ENCODE data around the gene GNB1. TPM values are rescaled to one million over a fixed set of nuclear protein-coding genes. Genes with fewer than 3 reads are reported as not detected.

Gene GNB1
- polyA plus RNA-seq, 2 donors = 43.3 to 66.1 TPM

GRCh38 chr1:1760715-1761114 lies 130.2 kb downstream of the GNB1 start:
- WGBS, 2 donors = 90 to 93% methylated on average over 10 of the region's 10 CpGs
- no peak overlapping the region for H3K27ac ChIP-seq (ENCODE audit: low read depth in 2 of 2, low read length in 1 of 2)

GRCh38 chr1:1760345-1760650 lies 130.6 kb downstream of the GNB1 start:
- WGBS, 2 donors = 95 to 96% methylated on average over 20 of the region's 20 CpGs
- peaks cover 0 to 22% of the 10 kb centered on the region in 2 donors for H3K4me1 ChIP-seq (ENCODE audit: control insufficient read depth in 2 of 2, insufficient read depth in 2 of 2, low read length in 1 of 2)

More at GRCh38 chr1:1760715-1761114, 130.2 kb downstream of the GNB1 start:
- peaks cover 2 to 62% of the 10 kb centered on the region in 2 donors for H3K36me3 ChIP-seq (ENCODE audit: control insufficient read depth in 2 of 2, insufficient read depth in 2 of 2, low read length in 1 of 2)
- no peak overlapping the region for H3K4me3 ChIP-seq (ENCODE audit: low read depth in 1 of 2, low read length in 2 of 2)
- peaks cover 0 to 22% of the 10 kb centered on the region in 2 donors for H3K4me1 ChIP-seq (ENCODE audit: control insufficient read depth in 2 of 2, insufficient read depth in 2 of 2, low read length in 1 of 2)
- H3K9me3 ChIP-seq (ENCODE audit: control insufficient read depth in 2 of 2, insufficient read depth in 1 of 2, low read depth in 1 of 2, low read length in 1 of 2) = no peaks in the 10 kb centered on the region
- no peaks in the 10 kb centered on the region for H3K27me3 ChIP-seq (ENCODE audit: control insufficient read depth in 1 of 2, insufficient read depth in 2 of 2, low read length in 2 of 2)

DNA sequence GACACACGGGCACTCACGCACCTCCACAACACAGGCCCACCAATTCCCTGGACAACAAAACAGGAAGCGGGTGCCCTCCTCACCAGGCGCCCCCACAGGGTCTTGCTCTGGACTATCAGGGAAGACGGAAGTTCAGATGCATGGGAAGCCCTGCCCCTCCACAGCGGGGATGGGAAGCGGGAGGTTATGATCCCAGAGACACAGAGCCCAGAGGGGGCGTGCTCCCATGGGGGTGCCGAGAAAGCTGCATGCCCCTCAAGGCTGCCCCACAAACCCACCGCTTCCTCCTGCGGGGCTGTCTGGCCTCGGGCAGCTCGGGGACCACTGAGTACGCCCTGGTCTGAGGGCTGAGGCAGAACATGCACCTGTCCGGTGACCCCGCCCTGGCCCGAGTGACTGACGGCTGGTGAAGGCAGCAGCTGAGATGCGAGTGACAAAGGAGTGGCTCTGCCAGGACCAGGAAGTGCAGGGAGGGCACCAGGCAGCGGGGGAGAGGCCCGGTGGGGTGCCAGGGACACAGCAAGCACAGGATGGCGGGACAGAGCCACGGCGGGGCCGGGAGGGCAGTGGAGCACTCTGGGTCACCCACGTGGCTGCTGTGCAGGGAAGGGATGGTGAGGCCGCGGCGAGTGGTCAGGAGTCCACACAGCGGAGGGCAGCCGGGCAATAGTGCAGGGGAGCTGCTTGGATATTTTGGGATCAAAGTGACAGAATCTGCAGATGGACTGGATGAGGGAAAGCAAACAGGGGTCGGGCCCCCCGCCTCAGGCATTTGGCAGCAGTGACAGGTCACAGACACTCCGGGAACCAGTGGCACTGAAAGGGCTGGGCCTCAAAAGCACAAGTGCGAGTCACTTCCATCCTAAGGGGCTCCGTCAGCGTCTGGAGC lies 131.2 kb downstream of the GNB1 start:
- H3K9me3 ChIP-seq (ENCODE audit: control insufficient read depth in 2 of 2, insufficient read depth in 1 of 2, low read depth in 1 of 2, low read length in 1 of 2) = no peaks in the 10 kb centered on the region
- peaks cover 0 to 22% of the 10 kb centered on the region in 2 donors for H3K4me1 ChIP-seq (ENCODE audit: control insufficient read depth in 2 of 2, insufficient read depth in 2 of 2, low read length in 1 of 2)
- no peak overlapping the region for H3K4me3 ChIP-seq (ENCODE audit: low read depth in 1 of 2, low read length in 2 of 2)
- H3K27ac ChIP-seq (ENCODE audit: low read depth in 2 of 2, low read length in 1 of 2) = no peak overlapping the region
- 85 to 89% methylated on average over 37 of the region's 37 CpGs for whole genome bisulfite sequencing, 2 donors
- peaks cover 2 to 61% of the 10 kb centered on the region in 2 donors for H3K36me3 ChIP-seq (ENCODE audit: control insufficient read depth in 2 of 2, insufficient read depth in 2 of 2, low read length in 1 of 2)
- no peaks in the 10 kb centered on the region for H3K27me3 ChIP-seq (ENCODE audit: control insufficient read depth in 1 of 2, insufficient read depth in 2 of 2, low read length in 2 of 2)

More at GRCh38 chr1:1760345-1760650, 130.6 kb downstream of the GNB1 start:
- peaks cover 2 to 65% of the 10 kb centered on the region in 2 donors for H3K36me3 ChIP-seq (ENCODE audit: control insufficient read depth in 2 of 2, insufficient read depth in 2 of 2, low read length in 1 of 2)
- no peak overlapping the region for H3K27ac ChIP-seq (ENCODE audit: low read depth in 2 of 2, low read length in 1 of 2)
- no peaks in the 10 kb centered on the region for H3K27me3 ChIP-seq (ENCODE audit: control insufficient read depth in 1 of 2, insufficient read depth in 2 of 2, low read length in 2 of 2)
- no peaks in the 10 kb centered on the region for H3K9me3 ChIP-seq (ENCODE audit: control insufficient read depth in 2 of 2, insufficient read depth in 1 of 2, low read depth in 1 of 2, low read length in 1 of 2)
- no peak overlapping the region for H3K4me3 ChIP-seq (ENCODE audit: low read depth in 1 of 2, low read length in 2 of 2)

GRCh38 chr1:1758692-1759455 lies 132.0 kb downstream of the GNB1 start:
- Histone ChIP-seq H3K4me1 (ENCODE audit: control insufficient read depth in 2 of 2, insufficient read depth in 2 of 2, low read length in 1 of 2) (peaks cover 0 to 22% of the 10 kb centered on the region in 2 donors), H3K9me3 (ENCODE audit: control insufficient read depth in 2 of 2, insufficient read depth in 1 of 2, low read depth in 1 of 2, low read length in 1 of 2) (no peaks in the 10 kb centered on the region), H3K36me3 (ENCODE audit: control insufficient read depth in 2 of 2, insufficient read depth in 2 of 2, low read length in 1 of 2) (peaks cover 5 to 62% of the 10 kb centered on the region in 2 donors), H3K4me3 (ENCODE audit: low read depth in 1 of 2, low read length in 2 of 2) (no peak overlapping the region), H3K27me3 (ENCODE audit: control insufficient read depth in 1 of 2, insufficient read depth in 2 of 2, low read length in 2 of 2) (no peaks in the 10 kb centered on the region), H3K27ac (ENCODE audit: low read depth in 2 of 2, low read length in 1 of 2) (peak overlapping the region; percentile 16 to 32)
- WGBS, 2 donors = 43 to 55% methylated on average over 34 of the region's 34 CpGs

DNA sequence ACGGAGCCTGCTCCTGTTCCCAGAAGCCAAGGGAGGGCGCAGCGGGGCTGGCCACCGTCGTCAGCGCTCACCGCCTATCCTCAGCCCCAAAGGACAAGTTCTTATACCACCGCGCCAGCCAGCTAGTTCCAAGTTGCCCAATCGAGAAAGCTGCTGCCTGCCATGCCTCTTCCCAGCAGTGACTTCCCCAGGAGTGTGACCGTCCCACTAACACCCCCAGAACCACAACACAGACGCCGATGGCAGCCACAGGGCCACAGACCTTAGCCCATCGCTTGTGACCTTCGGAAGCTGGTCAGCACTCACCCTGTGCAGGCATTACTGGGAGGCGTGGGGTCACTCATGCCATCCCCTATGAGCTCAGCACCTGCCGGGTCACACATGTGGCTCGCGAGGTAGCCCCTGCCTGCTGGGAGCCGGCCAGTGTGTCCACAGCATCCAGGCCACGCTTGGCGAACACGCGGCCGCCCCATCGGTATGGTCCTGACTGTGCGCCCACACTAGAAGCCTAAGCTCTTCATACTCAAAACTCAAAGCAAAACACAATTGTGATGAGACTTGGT lies 132.7 kb downstream of the GNB1 start:
- peaks cover 0 to 22% of the 10 kb centered on the region in 2 donors for H3K4me1 ChIP-seq (ENCODE audit: control insufficient read depth in 2 of 2, insufficient read depth in 2 of 2, low read length in 1 of 2)
- peaks cover 10 to 68% of the 10 kb centered on the region in 2 donors for H3K36me3 ChIP-seq (ENCODE audit: control insufficient read depth in 2 of 2, insufficient read depth in 2 of 2, low read length in 1 of 2)
- H3K27me3 ChIP-seq (ENCODE audit: control insufficient read depth in 1 of 2, insufficient read depth in 2 of 2, low read length in 2 of 2) = no peaks in the 10 kb centered on the region
- H3K4me3 ChIP-seq (ENCODE audit: low read depth in 1 of 2, low read length in 2 of 2) = no peak overlapping the region
- H3K9me3 ChIP-seq (ENCODE audit: control insufficient read depth in 2 of 2, insufficient read depth in 1 of 2, low read depth in 1 of 2, low read length in 1 of 2) = no peaks in the 10 kb centered on the region
- WGBS, 2 donors = 90% methylated on average over 27 of the region's 27 CpGs
- peak overlapping the region in 1 of 2 donors; percentile 24 for H3K27ac ChIP-seq (ENCODE audit: low read depth in 2 of 2, low read length in 1 of 2)

DNA sequence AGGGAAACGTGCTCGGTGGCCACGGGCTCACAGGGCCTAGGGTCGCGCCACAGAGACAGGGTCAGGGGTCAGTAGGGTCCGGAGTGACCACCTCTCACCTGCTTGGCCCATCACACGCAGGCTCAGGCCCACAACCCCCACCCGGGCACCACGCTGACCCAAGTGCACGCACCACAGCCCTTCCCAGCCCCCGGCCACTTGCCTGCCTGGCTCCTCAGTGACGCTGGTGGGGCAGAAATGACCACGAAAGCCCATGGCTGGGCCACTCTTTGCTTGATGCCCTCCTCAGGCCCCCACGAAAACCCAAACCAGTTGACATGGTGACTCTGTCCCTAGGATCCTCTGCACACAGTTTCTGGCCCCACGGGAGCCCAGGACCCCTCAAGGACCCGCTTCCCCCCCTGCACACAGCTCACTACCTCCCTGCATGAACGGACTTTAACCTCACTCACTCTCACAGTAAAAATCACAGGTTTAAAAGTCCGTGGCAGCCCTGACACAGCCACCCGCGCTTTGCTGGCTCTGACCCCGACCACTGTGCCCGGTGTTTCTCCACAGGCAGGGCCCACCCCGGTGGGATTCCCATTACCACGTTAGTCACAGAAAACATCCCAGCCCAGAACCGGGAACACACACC lies 133.3 kb downstream of the GNB1 start:
- no peak overlapping the region for H3K27ac ChIP-seq (ENCODE audit: low read depth in 2 of 2, low read length in 1 of 2)
- no peak overlapping the region for H3K4me3 ChIP-seq (ENCODE audit: low read depth in 1 of 2, low read length in 2 of 2)

DNA sequence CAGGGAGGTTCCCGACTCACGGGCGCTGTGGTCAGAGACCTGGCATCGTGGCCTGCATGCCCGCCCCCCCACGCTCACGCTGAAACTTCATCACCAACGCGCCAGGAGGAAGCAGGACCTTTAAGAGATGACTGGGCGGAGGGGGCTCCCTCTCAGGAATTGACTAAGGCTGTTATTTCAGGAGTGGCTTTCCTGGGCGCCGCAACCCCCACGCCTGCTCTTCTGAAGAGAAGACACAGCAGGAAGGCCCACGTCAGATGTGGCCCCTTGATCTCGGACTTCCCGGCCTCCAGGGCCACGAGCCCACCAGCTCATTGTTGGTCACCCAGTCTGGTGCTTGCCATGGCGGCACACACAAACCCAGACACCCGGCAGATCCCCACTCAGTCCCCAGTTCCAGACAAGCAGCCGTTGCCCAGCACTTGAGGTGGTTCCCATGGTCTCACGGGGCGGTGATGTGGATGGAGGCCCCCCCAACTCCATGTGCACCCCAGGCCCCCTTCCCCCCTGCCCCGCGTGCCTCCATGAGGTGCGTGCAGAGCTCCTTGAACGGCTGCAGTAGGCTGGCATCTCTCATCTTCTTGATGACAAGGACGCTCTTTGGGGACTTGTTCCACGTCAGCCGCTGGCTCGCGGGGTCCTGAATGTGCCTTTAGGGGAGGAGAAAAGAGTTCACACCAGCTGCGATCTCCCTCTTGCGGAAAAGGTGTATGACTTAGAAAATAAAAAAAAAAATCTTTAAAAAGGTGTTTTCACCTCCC lies 134.0 kb downstream of the GNB1 start:
- 90 to 92% methylated on average over 33 of the region's 33 CpGs for WGBS, 2 donors
- Histone ChIP-seq H3K9me3 (ENCODE audit: control insufficient read depth in 2 of 2, insufficient read depth in 1 of 2, low read depth in 1 of 2, low read length in 1 of 2) (no peaks in the 10 kb centered on the region), H3K27me3 (ENCODE audit: control insufficient read depth in 1 of 2, insufficient read depth in 2 of 2, low read length in 2 of 2) (no peaks in the 10 kb centered on the region), H3K4me1 (ENCODE audit: control insufficient read depth in 2 of 2, insufficient read depth in 2 of 2, low read length in 1 of 2) (peaks cover 0 to 18% of the 10 kb centered on the region in 2 donors), H3K36me3 (ENCODE audit: control insufficient read depth in 2 of 2, insufficient read depth in 2 of 2, low read length in 1 of 2) (peaks cover 10 to 68% of the 10 kb centered on the region in 2 donors), H3K4me3 (ENCODE audit: low read depth in 1 of 2, low read length in 2 of 2) (no peak overlapping the region), H3K27ac (ENCODE audit: low read depth in 2 of 2, low read length in 1 of 2) (no peak overlapping the region)

More for the DNA sequence above, 133.3 kb downstream of the GNB1 start:
- Histone ChIP-seq H3K36me3 (ENCODE audit: control insufficient read depth in 2 of 2, insufficient read depth in 2 of 2, low read length in 1 of 2) (peaks cover 10 to 69% of the 10 kb centered on the region in 2 donors), H3K9me3 (ENCODE audit: control insufficient read depth in 2 of 2, insufficient read depth in 1 of 2, low read depth in 1 of 2, low read length in 1 of 2) (no peaks in the 10 kb centered on the region), H3K27me3 (ENCODE audit: control insufficient read depth in 1 of 2, insufficient read depth in 2 of 2, low read length in 2 of 2) (no peaks in the 10 kb centered on the region), H3K4me1 (ENCODE audit: control insufficient read depth in 2 of 2, insufficient read depth in 2 of 2, low read length in 1 of 2) (peaks cover 0 to 18% of the 10 kb centered on the region in 2 donors)
- 90 to 92% methylated on average over 25 of the region's 25 CpGs for WGBS, 2 donors

DNA sequence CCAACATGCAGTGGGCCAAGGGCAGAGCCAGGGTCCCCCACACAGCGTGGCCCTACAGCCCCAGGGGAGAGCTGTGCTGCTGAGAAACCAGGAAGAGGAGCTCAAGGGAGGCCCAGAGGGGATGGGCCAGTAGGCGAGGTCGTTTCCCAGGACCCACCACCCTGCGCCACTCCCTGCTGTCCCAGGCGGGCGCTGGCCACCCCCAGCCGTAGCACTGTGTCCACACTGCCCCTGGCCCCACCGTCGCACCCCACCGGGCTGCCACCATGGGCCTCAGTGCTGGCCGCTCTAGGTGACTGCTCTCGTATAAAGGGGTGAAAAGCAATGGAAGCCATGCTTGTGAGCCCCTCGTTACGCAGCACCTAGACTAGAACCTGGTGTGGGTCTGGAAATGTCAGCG lies 135.0 kb downstream of the GNB1 start:
- H3K27ac ChIP-seq (ENCODE audit: low read depth in 2 of 2, low read length in 1 of 2) = no peak overlapping the region
- no peak overlapping the region for H3K4me3 ChIP-seq (ENCODE audit: low read depth in 1 of 2, low read length in 2 of 2)
- peaks cover 10 to 63% of the 10 kb centered on the region in 2 donors for H3K36me3 ChIP-seq (ENCODE audit: control insufficient read depth in 2 of 2, insufficient read depth in 2 of 2, low read length in 1 of 2)
- H3K27me3 ChIP-seq (ENCODE audit: control insufficient read depth in 1 of 2, insufficient read depth in 2 of 2, low read length in 2 of 2) = no peaks in the 10 kb centered on the region
- no peaks in the 10 kb centered on the region for H3K9me3 ChIP-seq (ENCODE audit: control insufficient read depth in 2 of 2, insufficient read depth in 1 of 2, low read depth in 1 of 2, low read length in 1 of 2)
- WGBS, 2 donors = 88 to 89% methylated on average over 15 of the region's 15 CpGs
- H3K4me1 ChIP-seq (ENCODE audit: control insufficient read depth in 2 of 2, insufficient read depth in 2 of 2, low read length in 1 of 2) = peaks cover 0 to 18% of the 10 kb centered on the region in 2 donors
